ENCODE results near the gene MYOM3. TPM values are rescaled to one million over a fixed set of nuclear protein-coding genes. Genes with fewer than 3 reads are reported as not detected.

Gene MYOM3
- total and polyA plus RNA-seq, 5 donors from 2014 or later = not detected

- no peak for ATAC-seq (ENCODE audit: low read depth in 2 of 2)
- no peaks in the 10 kb centered on the region for H3K4me1 ChIP-seq (ENCODE audit: control insufficient read depth, insufficient read depth, low read length, poor library complexity, severe bottlenecking)
- H3K4me3 ChIP-seq (ENCODE audit: low read depth, low read length) = no peak overlapping the region
- H3K4me3 Mint-ChIP-seq = no peak overlapping the region
- no peaks in the 10 kb centered on the region for H3K36me3 Mint-ChIP-seq
- no peaks in the 10 kb centered on the region for H3K9me3 ChIP-seq (ENCODE audit: control insufficient read depth in 2 of 2, low read length in 2 of 2)
- DNase-seq = no peak
- H3K4me1 Mint-ChIP-seq = peaks cover 0 to 9% (median 0%) of the 10 kb centered on the region in 4 donors
- H3K36me3 ChIP-seq (ENCODE audit: control insufficient read depth, insufficient read depth, low read length) = no peaks in the 10 kb centered on the region
- H3K27ac ChIP-seq (ENCODE audit: insufficient read depth, low read length, poor library complexity, severe bottlenecking) = no peak overlapping the region
- H3K27me3 ChIP-seq (ENCODE audit: control insufficient read depth, insufficient read depth, low read length) = no peaks in the 10 kb centered on the region
- peak overlapping the region in 1 of 3 donors; percentile 8 for H3K27ac Mint-ChIP-seq
- no peaks in the 10 kb centered on the region for H3K9me3 Mint-ChIP-seq
- peaks cover 14% of the 10 kb centered on the region for H3K27me3 Mint-ChIP-seq
These were observed 2.1 kb downstream of the MYOM3 start for GRCh38 chr1:24109686-24110475.

- no peak for ATAC-seq (ENCODE audit: low read depth in 2 of 2)
- Mint-ChIP-seq H3K4me1 (peaks cover 0 to 9% (median 0%) of the 10 kb centered on the region in 4 donors), H3K4me3 (no peak overlapping the region), H3K36me3 (no peaks in the 10 kb centered on the region), H3K9me3 (no peaks in the 10 kb centered on the region), H3K27me3 (peaks cover 9% of the 10 kb centered on the region), H3K27ac (peak overlapping the region in 1 of 3 donors; percentile 8)
- H3K4me1 ChIP-seq (ENCODE audit: control insufficient read depth, insufficient read depth, low read length, poor library complexity, severe bottlenecking) = no peaks in the 10 kb centered on the region
- no peaks in the 10 kb centered on the region for H3K27me3 ChIP-seq (ENCODE audit: control insufficient read depth, insufficient read depth, low read length)
- no peak overlapping the region for H3K4me3 ChIP-seq (ENCODE audit: low read depth, low read length)
- DNase-seq = no peak
- H3K36me3 ChIP-seq (ENCODE audit: control insufficient read depth, insufficient read depth, low read length) = no peaks in the 10 kb centered on the region
- H3K27ac ChIP-seq (ENCODE audit: insufficient read depth, low read length, poor library complexity, severe bottlenecking) = no peak overlapping the region
- H3K9me3 ChIP-seq (ENCODE audit: control insufficient read depth in 2 of 2, low read length in 2 of 2) = no peaks in the 10 kb centered on the region
These were observed 2.8 kb downstream of the MYOM3 start for GRCh38 chr1:24109166-24109483.

GRCh38 chr1:24108334-24109165, 3.4 kb downstream of the MYOM3 start:
- no peaks in the 10 kb centered on the region for H3K9me3 ChIP-seq (ENCODE audit: control insufficient read depth in 2 of 2, low read length in 2 of 2)

GRCh38 chr1:24107462-24108138, 4.3 kb downstream of the MYOM3 start:
- no peak overlapping the region for H3K4me3 Mint-ChIP-seq
- ATAC-seq (ENCODE audit: low read depth in 2 of 2) (no peak), DNase-seq (no peak)
- no peak overlapping the region for H3K27ac Mint-ChIP-seq
- H3K4me1 ChIP-seq (ENCODE audit: control insufficient read depth, insufficient read depth, low read length, poor library complexity, severe bottlenecking) = no peaks in the 10 kb centered on the region
- H3K27me3 ChIP-seq (ENCODE audit: control insufficient read depth, insufficient read depth, low read length) = no peaks in the 10 kb centered on the region
- no peak overlapping the region for H3K27ac ChIP-seq (ENCODE audit: insufficient read depth, low read length, poor library complexity, severe bottlenecking)
- no peak overlapping the region for H3K4me3 ChIP-seq (ENCODE audit: low read depth, low read length)
- no peaks in the 10 kb centered on the region for H3K9me3 Mint-ChIP-seq
- H3K27me3 Mint-ChIP-seq = no peaks in the 10 kb centered on the region
- H3K36me3 ChIP-seq (ENCODE audit: control insufficient read depth, insufficient read depth, low read length) = no peaks in the 10 kb centered on the region
- H3K36me3 Mint-ChIP-seq = no peaks in the 10 kb centered on the region
- H3K4me1 Mint-ChIP-seq = peaks cover 0 to 3% (median 0%) of the 10 kb centered on the region in 4 donors
- H3K9me3 ChIP-seq (ENCODE audit: control insufficient read depth in 2 of 2, low read length in 2 of 2) = no peaks in the 10 kb centered on the region

More at GRCh38 chr1:24108334-24109165, 3.4 kb downstream of the MYOM3 start:
- Mint-ChIP-seq H3K27ac (peak overlapping the region in 1 of 3 donors; percentile 8), H3K9me3 (no peaks in the 10 kb centered on the region), H3K27me3 (peaks cover 4% of the 10 kb centered on the region), H3K4me3 (no peak overlapping the region), H3K36me3 (no peaks in the 10 kb centered on the region), H3K4me1 (peaks cover 0 to 8% (median 0%) of the 10 kb centered on the region in 4 donors)
- H3K27ac ChIP-seq (ENCODE audit: insufficient read depth, low read length, poor library complexity, severe bottlenecking) = no peak overlapping the region
- DNase-seq (no peak), ATAC-seq (ENCODE audit: low read depth in 2 of 2) (no peak)
- H3K4me3 ChIP-seq (ENCODE audit: low read depth, low read length) = no peak overlapping the region
- no peaks in the 10 kb centered on the region for H3K4me1 ChIP-seq (ENCODE audit: control insufficient read depth, insufficient read depth, low read length, poor library complexity, severe bottlenecking)
- no peaks in the 10 kb centered on the region for H3K36me3 ChIP-seq (ENCODE audit: control insufficient read depth, insufficient read depth, low read length)
- H3K27me3 ChIP-seq (ENCODE audit: control insufficient read depth, insufficient read depth, low read length) = no peaks in the 10 kb centered on the region

GRCh38 chr1:24105368-24106160, 6.4 kb downstream of the MYOM3 start:
- no peaks in the 10 kb centered on the region for H3K27me3 ChIP-seq (ENCODE audit: control insufficient read depth, insufficient read depth, low read length)
- Mint-ChIP-seq H3K4me3 (no peak overlapping the region), H3K36me3 (no peaks in the 10 kb centered on the region), H3K9me3 (no peaks in the 10 kb centered on the region), H3K4me1 (peaks cover 0 to 2% (median 0%) of the 10 kb centered on the region in 4 donors), H3K27me3 (no peaks in the 10 kb centered on the region), H3K27ac (no peak overlapping the region)
- H3K36me3 ChIP-seq (ENCODE audit: control insufficient read depth, insufficient read depth, low read length) = no peaks in the 10 kb centered on the region
- no peak for DNase-seq
- no peak overlapping the region for H3K27ac ChIP-seq (ENCODE audit: insufficient read depth, low read length, poor library complexity, severe bottlenecking)
- H3K4me1 ChIP-seq (ENCODE audit: control insufficient read depth, insufficient read depth, low read length, poor library complexity, severe bottlenecking) = no peaks in the 10 kb centered on the region
- H3K4me3 ChIP-seq (ENCODE audit: low read depth, low read length) = no peak overlapping the region
- ATAC-seq (ENCODE audit: low read depth in 2 of 2) = no peak
- H3K9me3 ChIP-seq (ENCODE audit: control insufficient read depth in 2 of 2, low read length in 2 of 2) = no peaks in the 10 kb centered on the region

GRCh38 chr1:24104854-24105253, 7.1 kb downstream of the MYOM3 start:
- no peaks in the 10 kb centered on the region for H3K27me3 ChIP-seq (ENCODE audit: control insufficient read depth, insufficient read depth, low read length)
- no peak overlapping the region for H3K4me3 Mint-ChIP-seq
- no peaks in the 10 kb centered on the region for H3K9me3 Mint-ChIP-seq
- no peak for ATAC-seq (ENCODE audit: low read depth in 2 of 2)
- no peak overlapping the region for H3K27ac ChIP-seq (ENCODE audit: insufficient read depth, low read length, poor library complexity, severe bottlenecking)
- no peaks in the 10 kb centered on the region for H3K27me3 Mint-ChIP-seq
- H3K36me3 Mint-ChIP-seq = no peaks in the 10 kb centered on the region
- H3K4me3 ChIP-seq (ENCODE audit: low read depth, low read length) = no peak overlapping the region
- H3K4me1 Mint-ChIP-seq = peaks cover 0 to 2% (median 0%) of the 10 kb centered on the region in 4 donors
- no peak overlapping the region for H3K27ac Mint-ChIP-seq
- no peak for DNase-seq
- H3K9me3 ChIP-seq (ENCODE audit: control insufficient read depth in 2 of 2, low read length in 2 of 2) = no peaks in the 10 kb centered on the region
- no peaks in the 10 kb centered on the region for H3K4me1 ChIP-seq (ENCODE audit: control insufficient read depth, insufficient read depth, low read length, poor library complexity, severe bottlenecking)
- H3K36me3 ChIP-seq (ENCODE audit: control insufficient read depth, insufficient read depth, low read length) = no peaks in the 10 kb centered on the region

- Histone ChIP-seq H3K4me1 (ENCODE audit: control insufficient read depth, insufficient read depth, low read length, poor library complexity, severe bottlenecking) (no peaks in the 10 kb centered on the region), H3K27ac (ENCODE audit: insufficient read depth, low read length, poor library complexity, severe bottlenecking) (no peak overlapping the region), H3K9me3 (ENCODE audit: control insufficient read depth in 2 of 2, low read length in 2 of 2) (no peaks in the 10 kb centered on the region), H3K27me3 (ENCODE audit: control insufficient read depth, insufficient read depth, low read length) (no peaks in the 10 kb centered on the region), H3K4me3 (ENCODE audit: low read depth, low read length) (no peak overlapping the region), H3K36me3 (ENCODE audit: control insufficient read depth, insufficient read depth, low read length) (no peaks in the 10 kb centered on the region)
- H3K27me3 Mint-ChIP-seq = no peaks in the 10 kb centered on the region
- ATAC-seq (ENCODE audit: low read depth in 2 of 2) (no peak), DNase-seq (no peak)
- no peaks in the 10 kb centered on the region for H3K36me3 Mint-ChIP-seq
- peaks cover 0 to 2% (median 0%) of the 10 kb centered on the region in 4 donors for H3K4me1 Mint-ChIP-seq
- no peak overlapping the region for H3K4me3 Mint-ChIP-seq
- H3K9me3 Mint-ChIP-seq = peaks cover 0 to 1% (median 0%) of the 10 kb centered on the region in 7 donors
- H3K27ac Mint-ChIP-seq = no peak overlapping the region
These were observed 8.1 kb downstream of the MYOM3 start for GRCh38 chr1:24103879-24104278.

Measured in CD4-positive, CD25-positive, alpha-beta regulatory T cell (primary cell).